Activated CD4-positive, alpha-beta T cell treated with anti-CD3 and anti-CD28 coated beads for 1 hour (primary cell): Measurements from ENCODE around the gene CFAP299.
"Not testable (repeated sequence)": the region's sequence is repeated elsewhere in the genome, so short reads cannot be mapped to it uniquely, and the experiment has no call there.

ENCODE experiments used
- DNase-seq: peaks from one replicate; pipeline ENCODE4 v3.0.0-alpha.2; 2020

CFAP299 gene

DNA sequence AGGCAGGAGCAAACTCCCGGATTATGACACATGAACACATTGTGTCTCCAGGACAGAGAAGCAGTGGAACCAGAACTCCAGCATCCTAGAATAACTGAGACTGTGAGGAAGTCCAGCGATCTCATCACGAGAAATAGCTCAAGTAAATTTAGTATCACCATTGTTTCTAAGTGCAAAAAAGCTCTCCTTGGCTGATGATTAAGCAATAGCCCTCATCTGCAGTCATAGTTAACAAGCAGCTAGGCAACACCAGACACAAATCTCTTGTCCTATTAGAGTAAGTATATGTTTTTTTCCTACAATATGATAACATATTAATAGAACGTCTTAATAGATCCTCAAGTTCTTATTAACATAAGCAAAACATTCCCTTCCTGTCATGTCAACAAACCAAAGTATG is 2.4 kb upstream of the CFAP299 start:
- DNase-seq, result no peak

DNA sequence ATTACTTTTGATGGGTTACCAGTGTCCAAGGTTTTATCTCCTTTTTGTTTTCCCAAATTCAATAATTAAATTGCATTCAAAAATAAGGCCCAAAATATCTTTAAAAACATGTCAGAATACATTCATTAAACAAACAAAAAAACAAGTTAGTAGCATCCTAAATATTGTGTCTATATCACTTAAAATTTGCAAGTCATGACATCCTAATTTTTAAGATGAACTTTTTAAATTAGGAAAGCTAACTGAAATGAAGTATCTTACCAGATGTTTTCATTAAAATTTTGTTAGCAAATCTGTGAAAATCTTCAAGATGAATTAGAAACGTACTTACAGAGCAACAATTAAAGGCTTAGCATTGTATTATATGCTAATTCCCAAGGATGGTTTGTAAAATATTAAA is 962 bp upstream of the CFAP299 start:
- DNase-seq, result no peak

DNA sequence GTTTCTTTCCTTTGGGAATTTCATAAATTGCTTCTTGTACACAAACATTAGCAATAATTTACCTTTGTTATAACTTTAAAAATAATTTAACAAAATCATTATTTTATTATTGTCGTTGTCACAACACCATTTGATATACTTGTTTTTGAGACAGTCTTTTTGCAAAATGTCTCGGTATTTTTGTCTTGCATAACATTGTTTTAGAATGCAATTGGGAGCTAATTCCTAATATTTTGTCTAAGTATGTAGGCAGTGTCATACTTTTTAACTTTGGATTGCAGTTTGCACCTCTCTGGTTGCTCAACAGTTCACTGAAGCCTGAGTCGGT is 340 bp upstream of the CFAP299 start:
- DNase-seq, result no peak

DNA sequence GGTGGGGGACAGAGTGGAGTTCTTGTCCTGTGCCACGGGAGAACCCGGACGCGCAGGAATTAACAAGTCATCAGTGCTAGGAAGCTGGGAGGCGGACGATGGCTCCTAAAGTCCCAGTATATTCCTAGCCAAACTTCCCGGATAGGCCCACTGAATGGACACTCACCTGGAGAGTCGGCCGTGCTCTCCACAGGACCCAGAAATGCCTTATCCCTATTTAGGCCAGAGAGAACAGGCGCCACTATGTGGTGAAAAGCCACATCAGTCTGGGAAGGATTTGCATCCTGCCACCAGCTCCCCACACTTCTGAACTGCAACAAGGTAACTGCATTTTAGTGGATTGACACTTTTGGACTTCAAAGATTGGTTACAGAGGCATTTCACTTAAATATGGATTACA is 1.1 kb downstream of the CFAP299 start:
- DNase-seq, result no peak

DNA sequence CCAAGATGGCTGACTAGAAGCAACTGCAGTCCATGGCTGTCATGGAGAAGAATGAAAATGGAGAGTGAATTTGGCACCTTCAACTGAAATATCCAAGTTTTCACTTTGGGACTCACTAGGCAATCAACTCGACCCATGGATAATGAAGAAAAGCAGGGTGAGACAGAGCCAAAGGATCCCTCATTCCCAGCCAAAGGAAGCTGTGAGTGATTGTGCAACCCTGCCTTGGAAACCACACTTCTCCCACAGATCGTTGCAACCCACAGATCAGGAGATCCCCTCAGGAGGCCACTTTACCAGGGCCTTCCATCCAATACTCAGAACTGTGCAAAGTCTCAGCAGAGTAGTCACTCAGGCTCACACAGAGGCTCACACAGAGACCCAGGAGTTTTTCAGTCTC is 4.5 kb downstream of the CFAP299 start:
- DNase-seq, result no peak

DNA sequence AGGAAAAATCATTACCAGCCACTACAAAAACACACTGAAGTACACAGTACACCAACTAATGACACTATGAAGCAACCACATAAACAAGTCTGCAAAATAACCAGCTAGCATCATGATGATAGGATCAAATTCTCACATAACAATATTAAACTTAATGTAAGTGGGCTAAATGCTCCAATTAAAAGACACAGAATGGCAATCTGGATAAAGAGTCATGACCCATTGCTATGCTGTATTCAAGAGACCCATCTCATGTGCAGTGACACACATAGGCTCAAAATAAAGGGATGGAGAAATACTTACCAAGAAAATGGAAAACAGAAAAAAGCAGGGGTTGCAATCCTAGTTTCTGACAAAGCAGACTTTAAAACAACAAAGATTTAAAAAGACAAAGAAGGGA is 7.2 kb downstream of the CFAP299 start:
- not testable (repeated sequence) for DNase-seq

DNA sequence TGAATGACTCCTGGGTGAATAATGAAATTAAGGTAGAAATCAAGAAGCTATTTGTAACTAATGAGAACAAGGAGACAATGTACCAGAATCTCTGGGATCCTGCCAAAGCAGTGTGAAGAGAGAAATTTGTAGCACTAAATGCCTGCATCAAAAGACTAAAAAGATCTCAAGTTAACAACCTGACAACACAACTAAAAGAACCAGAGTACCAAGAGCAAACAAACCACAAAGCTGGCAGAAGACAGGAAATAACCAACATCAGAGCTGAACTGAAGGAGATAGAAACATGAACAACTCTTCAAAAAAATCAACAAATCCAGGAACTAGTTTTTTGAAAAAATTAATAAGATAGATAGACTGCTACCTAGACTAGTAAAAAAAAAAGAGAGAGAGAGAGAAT is 8.4 kb downstream of the CFAP299 start:
- DNase-seq, result no peak

DNA sequence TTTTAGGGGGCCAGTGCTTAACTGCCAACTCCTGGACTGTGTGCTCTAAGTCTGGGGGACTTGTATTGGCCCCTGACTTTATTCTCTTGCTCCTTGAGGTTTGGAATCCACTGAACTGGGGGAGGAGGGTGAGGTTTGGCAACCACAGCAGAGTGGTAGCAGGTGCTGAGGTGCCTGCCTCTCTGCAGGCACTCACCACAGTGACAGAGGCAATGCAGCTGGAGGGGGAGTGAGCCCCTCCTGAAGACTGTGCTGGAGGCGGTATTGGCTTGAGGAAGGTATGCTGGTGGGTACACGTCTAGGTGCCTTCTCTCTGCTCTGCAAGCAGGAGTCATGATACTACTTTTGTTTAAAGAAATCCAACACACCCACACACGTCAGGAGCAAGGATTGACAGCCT is 24.6 kb downstream of the CFAP299 start:
- no peak for DNase-seq

DNA sequence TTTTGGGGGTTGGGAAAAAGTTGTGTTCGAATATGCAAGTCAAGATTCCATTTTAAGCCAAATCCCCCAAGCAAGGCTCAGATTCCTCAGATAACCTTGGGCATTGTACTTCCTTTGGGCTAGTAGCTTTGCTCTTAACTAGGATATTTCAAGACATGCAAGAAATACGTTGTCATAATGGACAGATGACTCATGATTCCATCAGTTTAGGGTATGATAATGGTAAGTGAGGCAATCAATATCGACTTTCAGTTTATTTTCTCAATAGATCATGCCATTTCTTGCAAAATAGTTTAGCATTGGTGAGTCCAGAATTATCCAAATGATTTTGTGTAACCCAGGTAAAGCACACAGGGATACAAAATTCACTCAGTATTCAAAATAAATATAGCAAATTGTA is 25.4 kb downstream of the CFAP299 start:
- DNase-seq, result no peak

DNA sequence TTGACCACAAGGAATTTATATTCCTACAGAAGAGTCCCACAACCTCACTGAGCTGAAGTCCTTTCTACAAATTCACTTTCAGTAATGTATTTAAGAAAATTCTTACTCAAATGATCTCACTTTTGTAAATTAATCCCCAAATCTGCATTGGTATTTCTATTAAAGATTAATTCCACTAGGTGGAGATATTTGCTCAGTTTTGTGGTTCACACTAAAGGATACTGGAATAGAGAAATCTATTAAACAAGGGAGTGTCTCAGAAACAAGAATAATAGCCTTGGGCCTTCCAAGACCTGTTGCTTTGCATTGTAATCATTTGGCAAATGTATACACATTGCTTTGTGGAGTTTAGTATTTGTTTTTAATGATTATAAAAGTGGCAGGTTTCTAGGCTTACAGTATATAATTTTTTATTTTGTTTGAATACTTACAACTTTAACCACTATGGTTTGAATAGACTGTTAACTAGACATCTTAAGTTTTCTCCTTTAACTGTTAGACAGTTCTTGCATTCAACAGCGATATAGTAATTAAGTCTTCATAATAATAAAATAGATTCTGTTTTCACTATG is 25.9 kb downstream of the CFAP299 start:
- DNase-seq, result no peak

DNA sequence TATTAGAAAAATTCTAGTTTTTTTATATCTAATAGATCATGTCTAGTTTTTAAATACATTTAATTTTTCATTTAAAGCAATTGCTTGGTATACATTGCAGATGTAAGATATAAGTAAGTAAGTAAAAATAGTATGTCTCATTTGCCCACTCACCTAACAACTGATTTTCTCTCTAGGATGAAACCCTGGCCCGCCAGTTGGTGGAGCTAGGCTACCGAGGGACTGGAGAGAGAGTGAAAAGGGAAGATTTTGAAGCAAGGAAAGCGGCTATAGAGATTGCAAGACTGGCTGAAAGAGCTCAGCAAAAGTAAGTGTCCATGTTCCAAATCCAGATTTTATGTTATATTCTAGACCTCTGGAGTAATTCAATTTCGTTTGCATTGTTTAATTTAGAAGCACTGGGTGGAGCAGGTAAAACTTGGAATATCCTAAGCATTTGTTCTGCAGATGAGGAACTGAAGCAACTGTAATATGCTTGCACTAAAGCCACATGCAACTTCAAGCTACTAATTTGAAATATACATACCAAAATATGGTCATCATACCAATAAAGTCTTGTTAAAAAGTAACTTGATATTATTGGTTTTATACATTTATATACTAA is 27.1 kb downstream of the CFAP299 start:
- no peak for DNase-seq

DNA sequence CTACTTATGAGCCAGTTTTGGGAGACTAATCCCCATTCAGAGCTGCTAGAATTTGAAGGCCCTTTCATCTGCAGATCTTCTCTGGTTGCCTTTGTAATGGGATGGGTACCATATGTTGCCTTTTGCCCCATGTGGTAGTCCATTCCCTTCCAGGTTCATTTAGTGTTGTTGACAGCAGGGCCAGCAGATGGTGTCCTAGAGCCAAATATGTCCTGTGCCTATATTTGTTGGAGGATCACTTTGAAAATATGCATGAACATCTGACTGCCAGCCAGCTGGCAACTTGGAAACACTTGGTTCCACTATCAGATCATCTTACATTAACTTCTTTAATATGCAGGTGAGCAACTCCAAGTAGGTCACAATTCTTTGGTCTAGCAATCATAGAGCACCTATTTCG is 30.4 kb downstream of the CFAP299 start:
- DNase-seq, result peak; percentile 23

DNA sequence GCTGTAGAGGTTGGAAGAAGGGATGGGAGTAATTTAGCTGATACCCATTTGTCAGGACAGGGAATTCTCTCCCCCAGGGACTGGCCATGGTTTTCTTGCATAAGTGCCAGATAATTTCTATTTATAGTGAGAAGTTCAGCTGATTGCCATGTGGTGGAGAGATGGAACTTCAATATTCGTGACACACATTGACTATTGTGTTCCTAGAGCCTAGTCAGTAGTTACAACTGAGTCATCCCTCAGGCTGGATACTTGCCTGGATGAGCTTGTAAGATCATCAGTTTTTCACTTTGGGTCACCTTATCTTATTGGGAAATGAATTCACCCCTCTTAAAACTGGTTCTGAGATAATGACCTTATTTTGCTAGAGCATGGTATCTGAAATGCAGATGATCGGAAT is 32.2 kb downstream of the CFAP299 start:
- no peak for DNase-seq

DNA sequence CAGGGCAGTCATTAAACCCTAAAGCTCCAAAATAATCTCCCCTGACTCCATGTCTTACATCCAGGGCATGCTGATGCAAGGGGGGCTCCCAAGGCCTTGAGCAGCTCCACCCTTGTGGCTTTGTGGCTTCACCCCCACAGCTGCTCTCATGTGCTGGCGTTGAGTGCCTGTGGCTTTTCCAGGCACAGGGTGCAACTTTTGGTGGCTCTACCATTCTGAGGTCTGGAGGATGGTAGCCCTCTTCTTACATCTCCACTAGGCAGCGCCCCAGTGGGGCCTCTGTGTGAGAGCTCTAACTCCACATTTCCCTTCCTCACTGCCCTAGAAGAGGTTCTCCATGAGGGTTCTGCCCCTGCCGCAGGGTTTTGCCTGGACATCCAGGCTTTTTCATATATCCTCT is 35.1 kb downstream of the CFAP299 start:
- DNase-seq, result no peak

DNA sequence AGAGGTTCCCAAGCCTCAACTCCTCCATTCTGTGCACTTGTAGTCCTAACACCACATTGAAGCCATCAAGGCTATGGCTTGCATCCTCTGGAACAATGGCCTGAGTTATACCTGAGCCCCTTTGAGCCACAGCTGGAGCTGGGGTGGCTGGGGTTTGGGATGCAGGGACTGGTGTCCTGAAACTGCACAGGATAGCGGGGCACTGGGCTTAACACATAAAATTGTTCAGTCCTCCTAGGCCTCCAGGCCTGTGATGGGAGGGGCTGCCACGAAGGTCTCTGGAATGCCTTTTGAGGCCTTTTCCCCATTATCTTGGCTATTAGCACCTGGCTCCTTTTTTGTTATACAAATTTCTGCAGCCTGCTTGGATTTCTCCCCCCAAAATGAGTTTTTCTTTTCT is 35.5 kb downstream of the CFAP299 start:
- no peak for DNase-seq

DNA sequence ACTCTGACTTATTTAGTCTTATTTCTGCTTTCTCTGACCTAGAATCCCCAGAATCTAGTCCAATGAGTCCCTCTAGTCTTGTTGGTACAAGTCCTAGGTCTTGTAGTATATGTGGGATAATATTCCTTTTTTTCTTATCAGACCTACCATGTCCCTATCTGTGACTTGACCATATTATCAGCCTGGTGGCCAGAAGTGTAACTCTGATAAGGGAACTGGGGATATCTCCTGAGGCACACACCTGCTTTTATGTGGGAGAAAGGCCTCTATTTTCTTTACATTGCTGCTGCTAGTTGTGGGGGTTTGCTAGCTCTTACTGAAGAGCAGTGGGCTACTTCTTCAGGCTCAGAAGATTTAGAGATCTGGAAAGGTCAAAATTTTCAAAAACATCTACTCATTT is 38.6 kb downstream of the CFAP299 start:
- DNase-seq, result no peak

DNA sequence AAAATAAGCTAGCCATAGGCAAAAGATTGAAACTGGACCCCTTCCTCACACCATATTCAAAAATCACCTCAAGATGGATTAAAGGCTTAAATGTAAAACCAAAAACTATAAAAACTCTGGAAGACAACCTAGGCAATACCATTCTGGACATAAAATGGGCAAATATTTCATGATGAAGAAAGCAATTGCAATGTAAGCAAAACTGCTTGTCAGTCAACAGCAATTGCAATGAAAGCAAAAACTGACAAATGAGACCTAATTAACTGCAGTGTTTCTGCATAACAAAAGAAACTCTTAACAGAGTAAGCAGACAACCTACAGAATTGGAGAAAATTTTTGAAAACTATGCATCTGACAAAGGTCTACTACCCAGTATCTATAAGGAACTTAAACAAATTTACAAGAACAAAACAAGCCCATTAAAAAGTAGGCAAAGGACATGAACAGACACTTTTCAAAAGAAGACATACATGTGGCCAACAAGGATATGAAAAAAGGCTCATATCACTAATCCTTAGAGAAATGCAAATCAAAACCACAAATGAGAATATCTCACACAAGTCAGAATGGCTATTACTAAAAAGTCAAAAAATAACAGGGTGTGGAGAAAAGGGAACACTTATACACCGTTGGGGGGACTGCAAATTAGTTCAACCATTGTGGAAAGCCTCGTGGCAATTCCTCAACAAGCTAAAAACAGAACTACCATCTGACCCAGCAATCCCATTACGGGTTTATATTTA is 46.7 kb downstream of the CFAP299 start:
- no peak for DNase-seq

DNA sequence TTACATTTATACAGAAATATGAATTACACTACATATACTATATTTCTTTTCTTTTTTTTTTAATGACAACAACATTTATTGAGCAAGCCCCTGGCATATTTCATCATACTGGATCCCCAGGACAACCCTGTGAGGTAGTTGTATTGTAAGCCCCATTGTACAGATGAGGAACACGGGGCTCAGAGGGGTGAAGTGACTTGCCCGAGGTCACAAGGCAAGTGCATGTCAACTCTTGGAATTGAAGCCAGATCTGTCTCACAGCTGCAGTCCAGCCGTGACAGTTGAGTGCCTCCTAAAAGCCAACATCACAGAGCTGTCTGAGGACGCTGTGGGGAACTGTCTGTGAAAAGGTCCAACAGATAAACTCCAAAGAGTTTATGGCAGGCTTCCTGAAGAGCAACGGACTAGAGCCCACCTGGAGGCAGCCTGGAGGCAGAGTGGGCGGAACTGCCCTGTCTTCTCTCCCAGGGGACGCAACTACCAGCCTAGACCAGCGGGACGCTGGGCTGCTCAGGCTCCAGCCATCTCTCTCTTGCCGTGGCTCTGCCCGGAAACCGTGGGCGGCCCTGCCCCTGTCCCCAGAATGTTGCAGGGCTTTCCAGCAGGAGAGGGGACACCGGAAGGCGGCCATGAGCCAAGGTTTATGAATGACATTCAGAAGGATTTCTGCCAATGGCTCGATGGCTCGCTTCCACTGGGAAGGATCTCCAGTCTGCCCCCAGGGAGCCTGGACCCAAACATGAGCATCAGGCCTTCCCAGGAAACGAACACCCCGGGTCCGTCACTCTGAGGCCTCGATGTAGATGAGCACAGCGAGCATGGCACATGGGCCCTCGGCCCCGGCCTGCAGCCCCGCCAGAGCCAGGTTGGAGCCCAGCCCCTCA is 50.1 kb downstream of the CFAP299 start:
- no peak for DNase-seq

DNA sequence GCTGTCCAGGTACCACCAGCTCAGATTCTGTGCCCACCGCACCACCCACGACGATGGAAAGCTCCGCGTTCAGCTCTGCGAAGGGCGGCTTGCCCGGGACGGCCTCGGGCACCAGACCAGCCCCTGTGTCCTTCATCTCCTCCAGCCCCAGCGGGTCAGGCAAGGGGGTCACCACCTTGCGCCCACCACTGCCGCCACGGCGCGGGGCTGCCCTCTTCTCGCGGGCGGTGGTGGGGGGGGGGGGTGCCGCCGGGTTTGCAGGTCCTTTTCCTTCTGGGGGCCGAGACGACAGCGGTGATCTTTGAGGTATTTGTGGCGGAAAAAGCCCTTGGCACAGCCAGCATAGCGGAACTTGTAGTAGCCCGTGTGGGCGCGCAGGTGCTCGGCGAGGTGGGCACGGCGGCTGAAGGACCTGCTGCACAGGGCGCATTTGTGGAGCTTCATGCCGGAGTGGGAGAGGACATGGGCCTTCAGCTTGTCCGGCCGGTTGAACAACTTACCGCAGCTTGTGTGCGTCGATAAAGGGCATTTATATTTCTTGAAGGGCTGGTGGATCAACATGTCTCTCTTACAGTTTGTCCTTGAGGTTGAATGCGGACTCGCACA is 50.9 kb downstream of the CFAP299 start:
- no peak for DNase-seq

DNA sequence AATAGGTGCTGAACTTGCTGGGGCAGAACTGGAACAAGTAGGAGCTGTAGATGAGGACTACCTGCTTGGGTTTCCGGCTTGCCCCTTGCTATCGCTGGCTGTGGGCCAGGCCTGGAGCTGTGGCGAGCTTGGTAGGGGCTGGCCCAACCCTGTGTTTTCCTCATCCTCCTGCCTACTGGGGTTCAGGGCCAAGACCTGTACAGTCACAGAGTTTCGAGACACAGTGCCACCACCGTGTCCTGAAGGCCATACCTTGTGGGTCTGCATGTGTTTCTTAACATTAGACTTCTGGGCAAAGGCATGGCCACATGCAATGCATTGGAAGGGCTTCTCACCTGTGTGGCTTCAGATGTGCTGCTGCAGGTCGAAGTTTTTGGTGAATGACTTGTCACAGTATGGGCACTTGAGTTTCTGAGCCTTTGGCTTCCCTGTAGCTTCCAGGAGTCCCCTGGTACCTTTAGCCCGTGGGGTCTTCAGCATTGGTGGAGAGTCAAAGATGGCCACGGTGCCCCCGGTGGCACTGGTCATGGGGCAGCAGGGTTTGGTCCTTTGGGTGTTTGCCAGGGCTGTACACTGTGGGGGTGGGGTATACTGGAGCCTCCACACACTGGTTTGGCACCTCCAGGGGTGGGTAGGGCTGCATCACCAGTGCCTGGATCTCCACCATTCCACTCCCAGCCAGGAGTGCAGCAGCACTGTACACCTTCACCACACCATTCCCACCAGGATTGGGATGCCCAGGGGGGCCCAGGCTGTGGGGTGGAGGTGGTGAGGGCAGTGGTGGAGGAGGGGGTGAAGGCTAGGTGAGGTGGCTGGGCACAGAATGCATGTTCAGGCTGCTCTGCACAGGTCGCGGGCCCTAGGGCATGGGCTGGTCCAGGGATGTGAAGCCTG is 52.1 kb downstream of the CFAP299 start:
- no peak for DNase-seq

DNA sequence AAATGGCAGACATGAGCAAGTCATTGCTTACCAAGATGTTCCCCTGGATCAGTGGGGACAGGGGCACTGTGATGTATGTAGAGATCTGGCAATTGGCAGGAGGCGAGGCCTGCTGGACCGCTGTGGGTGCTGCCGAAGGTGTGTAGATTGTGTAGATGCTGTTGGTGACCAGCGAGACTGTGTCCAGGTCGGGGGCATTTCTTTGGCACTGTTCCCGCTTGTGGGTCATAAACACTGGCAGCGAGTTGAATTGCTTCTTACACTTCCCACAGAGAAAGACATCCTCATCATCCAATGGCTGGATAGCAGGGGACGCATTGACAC is 52.7 kb downstream of the CFAP299 start:
- DNase-seq, result no peak

DNA sequence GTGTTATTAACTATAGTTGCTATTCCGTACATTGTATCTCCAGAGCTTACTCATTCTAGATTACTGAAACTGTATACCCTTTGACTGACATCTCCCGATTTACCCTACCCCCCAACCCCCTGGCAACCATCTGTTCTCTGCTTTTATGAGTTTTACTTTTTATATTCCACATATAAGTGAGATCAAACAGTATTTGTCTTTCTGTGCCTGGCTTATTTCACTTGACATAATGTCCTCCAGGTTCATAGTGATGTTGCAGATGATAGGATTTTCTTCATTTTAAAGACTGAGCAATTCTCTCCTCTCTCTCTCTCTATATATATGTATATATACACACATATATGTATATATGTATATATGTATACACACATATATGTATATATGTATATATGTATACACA is 54.6 kb downstream of the CFAP299 start:
- DNase-seq, result no peak
